Progenitor cell of endocrine pancreas (in vitro differentiated cells): ENCODE measurements around the gene COLEC12. TPM values are rescaled to one million over a fixed set of nuclear protein-coding genes. Genes with fewer than 3 reads are reported as not detected.

Source experiments
- DNase-seq: peaks from one replicate; pipeline ENCODE4 v3.0.0; 2021; ENCODE audit warnings: low spot score; ENCODE audit not compliant: unreplicated experiment
- H3K27ac Mint-ChIP-seq: 2 replicates; pipeline ENCODE4 v1.8.0; 2021; ENCODE audit warnings: mild to moderate bottlenecking, moderate library complexity, mixed read lengths
- H3K27me3 Mint-ChIP-seq: 2 replicates; pipeline ENCODE4 v1.8.0; 2021; ENCODE audit warnings: mixed read lengths
- H3K36me3 Mint-ChIP-seq: 2 replicates; pipeline ENCODE4 v1.8.0; 2022; ENCODE audit warnings: mixed read lengths; ENCODE audit not compliant: insufficient read depth
- H3K4me1 Mint-ChIP-seq: 2 replicates; pipeline ENCODE4 v1.8.0; 2021; ENCODE audit warnings: low read depth, mixed read lengths
- H3K4me3 Mint-ChIP-seq: 2 replicates; pipeline ENCODE4 v1.8.0; 2021; ENCODE audit warnings: low read depth, mild to moderate bottlenecking, moderate library complexity, mixed read lengths
- H3K9me3 Mint-ChIP-seq: 2 replicates; pipeline ENCODE4 v1.8.0; 2021; ENCODE audit warnings: low read depth, mixed read lengths
- CTCF ChIP-seq: fragments of 200-600 bp; sonication (generic); IDR thresholded peaks from one replicate; pipeline ENCODE4 v1.5.0; 2021; ENCODE audit warnings: antibody characterized with exemption, mild to moderate bottlenecking; ENCODE audit not compliant: unreplicated experiment
- total RNA-seq: library from RNA; stranded (reverse); gene quantifications from 2 replicates; pipeline ENCODE4 v1.2.1, GENCODE V29; 2021

Gene COLEC12
- total RNA-seq, 1 donor from 2014 or later: 0.55 TPM

DNA sequence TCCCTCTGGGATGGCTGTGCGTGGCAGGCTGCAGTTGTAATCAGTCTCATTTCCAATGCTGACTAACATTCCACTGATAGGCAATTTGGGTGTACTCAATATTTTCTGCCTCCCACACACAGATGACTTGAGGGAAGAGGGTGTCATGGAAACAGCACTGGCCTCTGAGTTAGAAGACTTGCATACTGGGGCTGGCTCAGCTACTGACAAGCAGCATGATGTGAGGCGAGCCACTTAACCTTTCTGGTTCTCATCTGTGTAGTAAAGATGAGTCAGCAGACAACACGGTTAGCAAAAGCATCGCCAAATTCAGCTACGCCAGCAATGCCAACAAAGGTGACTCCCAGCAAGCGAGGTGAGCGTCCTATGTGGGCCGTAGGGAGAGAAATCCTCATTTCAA is 73.5 kb downstream of the COLEC12 start:
- no peaks in the 10 kb centered on the region for H3K9me3 Mint-ChIP-seq
- H3K27me3 Mint-ChIP-seq: no peaks in the 10 kb centered on the region
- no peak for DNase-seq
- no peaks in the 10 kb centered on the region for H3K4me1 Mint-ChIP-seq
- no peak overlapping the region for H3K27ac Mint-ChIP-seq
- H3K4me3 Mint-ChIP-seq: no peak overlapping the region
- no peak for TF ChIP-seq CTCF
- H3K36me3 Mint-ChIP-seq: no peaks in the 10 kb centered on the region

GRCh38 chr18:425106-425745 is 75.3 kb downstream of the COLEC12 start:
- H3K27ac Mint-ChIP-seq: no peak overlapping the region

DNA sequence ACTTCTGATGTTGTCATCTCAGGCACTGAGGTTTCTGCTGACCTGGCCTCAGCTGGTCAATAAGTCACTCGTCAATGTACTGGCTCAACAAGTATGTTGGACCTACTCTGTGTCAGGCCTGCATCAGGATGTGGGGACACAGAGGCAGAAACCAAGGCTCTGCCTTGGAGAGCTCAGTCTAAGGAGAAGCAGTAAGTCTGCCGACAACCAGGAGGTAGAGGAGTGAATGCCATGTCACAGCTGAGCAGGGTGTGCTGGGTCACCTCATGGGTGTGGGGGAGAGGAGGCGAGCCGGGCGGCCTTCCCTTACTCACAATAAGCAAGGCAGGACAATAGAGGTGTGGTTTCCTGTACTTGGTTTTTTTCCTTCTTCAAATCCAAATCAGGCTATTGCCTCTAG is 75.8 kb downstream of the COLEC12 start:
- H3K36me3 Mint-ChIP-seq: no peaks in the 10 kb centered on the region
- no peaks in the 10 kb centered on the region for H3K27me3 Mint-ChIP-seq
- no peaks in the 10 kb centered on the region for H3K4me1 Mint-ChIP-seq
- H3K9me3 Mint-ChIP-seq: no peaks in the 10 kb centered on the region
- no peak overlapping the region for H3K4me3 Mint-ChIP-seq
- H3K27ac Mint-ChIP-seq: no peak overlapping the region
- no peak for TF ChIP-seq CTCF
- no peak for DNase-seq

More at GRCh38 chr18:425106-425745, 75.3 kb downstream of the COLEC12 start:
- no peaks in the 10 kb centered on the region for H3K27me3 Mint-ChIP-seq
- no peaks in the 10 kb centered on the region for H3K36me3 Mint-ChIP-seq
- no peaks in the 10 kb centered on the region for H3K4me1 Mint-ChIP-seq
- no peak for TF ChIP-seq CTCF
- no peak overlapping the region for H3K4me3 Mint-ChIP-seq
- DNase-seq: no peak
- H3K9me3 Mint-ChIP-seq: no peaks in the 10 kb centered on the region

DNA sequence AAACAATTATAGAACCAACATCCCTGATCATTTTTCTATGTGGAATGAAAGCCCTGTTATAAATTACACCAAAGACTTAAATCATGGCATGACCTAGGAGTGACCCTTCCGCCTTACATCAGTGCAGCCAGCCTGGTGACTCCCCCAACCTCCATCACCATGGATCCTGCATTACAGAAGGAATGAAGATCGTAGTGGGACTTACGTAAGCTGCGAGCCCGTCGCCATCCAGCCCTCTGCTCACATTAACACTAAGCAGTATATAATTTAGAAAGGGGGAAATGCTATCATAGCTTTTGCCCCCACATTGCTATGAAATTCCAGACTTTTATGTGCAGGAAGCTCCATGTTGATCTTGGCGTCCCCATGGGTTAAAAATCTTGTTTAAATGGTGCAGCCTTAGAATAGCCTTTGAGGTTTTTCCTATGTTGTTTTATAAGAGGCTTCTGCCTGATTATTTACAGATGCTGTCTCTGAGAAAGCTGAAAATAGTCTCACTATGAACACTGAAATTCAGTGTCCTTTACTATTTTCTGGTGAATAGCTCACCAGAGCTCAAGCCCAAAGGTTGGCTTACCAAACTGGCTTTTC is 76.3 kb downstream of the COLEC12 start:
- no peak for TF ChIP-seq CTCF
- no peaks in the 10 kb centered on the region for H3K4me1 Mint-ChIP-seq

GRCh38 chr18:422966-423365 is 77.5 kb downstream of the COLEC12 start:
- Mint-ChIP-seq H3K36me3 (no peaks in the 10 kb centered on the region), H3K4me1 (no peaks in the 10 kb centered on the region), H3K27me3 (no peaks in the 10 kb centered on the region), H3K9me3 (no peaks in the 10 kb centered on the region), H3K27ac (no peak overlapping the region), H3K4me3 (no peak overlapping the region)
- DNase-seq: no peak
- no peak for TF ChIP-seq CTCF

More for the DNA sequence above, 76.3 kb downstream of the COLEC12 start:
- Mint-ChIP-seq H3K9me3 (no peaks in the 10 kb centered on the region), H3K27ac (no peak overlapping the region), H3K36me3 (no peaks in the 10 kb centered on the region), H3K4me3 (no peak overlapping the region), H3K27me3 (no peaks in the 10 kb centered on the region)
- DNase-seq: no peak
